DOHH2 (cell line): ENCODE measurements around the gene STT3B.

Experiments
- H3F3A ChIP-seq: fragments of 200-600 bp; sonication (generic), shearing (Covaris generic); 2 replicates; pipeline ENCODE4 v1.6.0; 2016; ENCODE audit warnings: antibody characterized with exemption, mild to moderate bottlenecking; ENCODE audit not compliant: control insufficient read depth, insufficient read depth
- H3K27ac ChIP-seq: fragments of 200-600 bp; sonication (generic); 2 replicates; pipeline ENCODE4 v1.5.1; 2014; ENCODE audit warnings: low read depth, mild to moderate bottlenecking, low read length, moderate library complexity
- H3K27me3 ChIP-seq: fragments of 200-600 bp; sonication (generic); 2 replicates; pipeline ENCODE4 v1.6.1; 2014; ENCODE audit warnings: mild to moderate bottlenecking, low read length, mixed read lengths; ENCODE audit not compliant: control insufficient read depth
- H3K36me3 ChIP-seq: fragments of 200-600 bp; sonication (generic); 2 replicates; pipeline ENCODE4 v1.6.1; 2014; ENCODE audit warnings: mild to moderate bottlenecking, low read length, moderate library complexity, mixed read lengths; ENCODE audit not compliant: control insufficient read depth
- H3K4me1 ChIP-seq: fragments of 200-600 bp; sonication (generic); 2 replicates; pipeline ENCODE4 v1.6.1; 2014; ENCODE audit warnings: mild to moderate bottlenecking, low read length, mixed read lengths; ENCODE audit not compliant: control insufficient read depth
- H3K4me2 ChIP-seq: fragments of 200-600 bp; sonication (generic); 2 replicates; pipeline ENCODE4 v1.6.0; 2014; ENCODE audit warnings: mild to moderate bottlenecking, low read length, moderate library complexity
- H3K4me3 ChIP-seq: fragments of 200-600 bp; sonication (generic); 2 replicates; pipeline ENCODE4 v1.5.1; 2014; ENCODE audit warnings: mild to moderate bottlenecking, low read length, mixed read lengths
- H3K79me2 ChIP-seq: fragments of 200-600 bp; sonication (generic); 2 replicates; pipeline ENCODE4 v1.6.1; 2014; ENCODE audit warnings: mild to moderate bottlenecking, low read length, mixed read lengths; ENCODE audit not compliant: control insufficient read depth
- H3K9me2 ChIP-seq: fragments of 200-600 bp; sonication (generic); replicated peaks from 2 replicates; pipeline ENCODE4 v1.6.1; 2014; ENCODE audit warnings: mild to moderate bottlenecking, low read length, mixed read lengths; ENCODE audit not compliant: control insufficient read depth
- H3K9me3 ChIP-seq: fragments of 200-600 bp; sonication (generic); 2 replicates; pipeline ENCODE4 v1.6.1; 2014; ENCODE audit warnings: antibody characterized with exemption, low read length, mixed read lengths; ENCODE audit not compliant: control insufficient read depth, insufficient read depth
- H4K20me1 ChIP-seq: fragments of 200-600 bp; sonication (generic); 2 replicates; pipeline ENCODE4 v1.6.0; 2014; ENCODE audit warnings: low read depth, mild to moderate bottlenecking, antibody characterized with exemption, low read length, moderate library complexity; ENCODE audit not compliant: control insufficient read depth, insufficient read depth
- CTCF ChIP-seq: fragments of 200-600 bp; sonication (generic); IDR thresholded peaks from one replicate; pipeline ENCODE4 v1.5.1; 2014; ENCODE audit warnings: antibody characterized with exemption, mild to moderate bottlenecking, low read depth, low read length; ENCODE audit not compliant: poor library complexity, severe bottlenecking
- EZH2phosphoT487 ChIP-seq: fragments of 200-600 bp; sonication (generic); IDR thresholded peaks from 2 replicates; pipeline ENCODE4 v1.6.1; 2017; ENCODE audit warnings: borderline replicate concordance, mild to moderate bottlenecking, antibody characterized with exemption, low read length, moderate library complexity, mixed read lengths

Gene STT3B

GRCh38 chr3:31614162-31614921 lies 81.6 kb downstream of the STT3B start:
- no peaks in the 10 kb centered on the region for H3K27me3 ChIP-seq
- H3K36me3 ChIP-seq, result peaks cover 57% of the 10 kb centered on the region
- no peak overlapping the region for H3K27ac ChIP-seq
- H3F3A ChIP-seq, result no peaks in the 10 kb centered on the region
- no peak for TF ChIP-seq EZH2phosphoT487
- TF ChIP-seq CTCF, result no peak
- no peak overlapping the region for H3K4me2 ChIP-seq
- peaks cover 38% of the 10 kb centered on the region for H3K79me2 ChIP-seq
- H3K4me3 ChIP-seq, result no peak overlapping the region
- no peaks in the 10 kb centered on the region for H4K20me1 ChIP-seq
- H3K9me3 ChIP-seq, result no peaks in the 10 kb centered on the region
- H3K9me2 ChIP-seq, result no peaks in the 10 kb centered on the region
- H3K4me1 ChIP-seq, result peaks cover 12% of the 10 kb centered on the region

- no peaks in the 10 kb centered on the region for H3K9me3 ChIP-seq
- H3F3A ChIP-seq, result no peaks in the 10 kb centered on the region
- H3K4me3 ChIP-seq, result no peak overlapping the region
- no peaks in the 10 kb centered on the region for H3K27me3 ChIP-seq
- H3K36me3 ChIP-seq, result peaks cover 61% of the 10 kb centered on the region
- no peak overlapping the region for H3K27ac ChIP-seq
- H3K9me2 ChIP-seq, result no peaks in the 10 kb centered on the region
- TF ChIP-seq EZH2phosphoT487, result no peak
- no peak for TF ChIP-seq CTCF
- H3K4me1 ChIP-seq, result peaks cover 12% of the 10 kb centered on the region
- H3K4me2 ChIP-seq, result no peak overlapping the region
- no peaks in the 10 kb centered on the region for H4K20me1 ChIP-seq
- H3K79me2 ChIP-seq, result peaks cover 38% of the 10 kb centered on the region
Measured at GRCh38 chr3:31615071-31615875, 82.5 kb downstream of the STT3B start.

- H3K79me2 ChIP-seq, result peaks cover 23% of the 10 kb centered on the region
- H3K27me3 ChIP-seq, result no peaks in the 10 kb centered on the region
- H4K20me1 ChIP-seq, result no peaks in the 10 kb centered on the region
Measured at GRCh38 chr3:31616711-31617110, 84.0 kb downstream of the STT3B start.

More at GRCh38 chr3:31616711-31617110, 84.0 kb downstream of the STT3B start:
- Histone ChIP-seq H3K27ac (no peak overlapping the region), H3K4me3 (no peak overlapping the region), H3K9me3 (no peaks in the 10 kb centered on the region), H3K9me2 (no peaks in the 10 kb centered on the region), H3K4me2 (no peak overlapping the region), H3K36me3 (peaks cover 70% of the 10 kb centered on the region), H3F3A (no peaks in the 10 kb centered on the region), H3K4me1 (peaks cover 5% of the 10 kb centered on the region)
- TF ChIP-seq EZH2phosphoT487, result no peak
- TF ChIP-seq CTCF, result no peak
